ENCODE data around the gene HSD17B8. TPM values are rescaled to one million over a fixed set of nuclear protein-coding genes. Genes with fewer than 3 reads are reported as not detected.
A peak's percentile ranks its signal among the peaks of the same experiment; 100 is the strongest.

The HSD17B8 gene
- total RNA-seq, 2 donors from 2014 or later = 5.7 to 6.8 TPM

DNA sequence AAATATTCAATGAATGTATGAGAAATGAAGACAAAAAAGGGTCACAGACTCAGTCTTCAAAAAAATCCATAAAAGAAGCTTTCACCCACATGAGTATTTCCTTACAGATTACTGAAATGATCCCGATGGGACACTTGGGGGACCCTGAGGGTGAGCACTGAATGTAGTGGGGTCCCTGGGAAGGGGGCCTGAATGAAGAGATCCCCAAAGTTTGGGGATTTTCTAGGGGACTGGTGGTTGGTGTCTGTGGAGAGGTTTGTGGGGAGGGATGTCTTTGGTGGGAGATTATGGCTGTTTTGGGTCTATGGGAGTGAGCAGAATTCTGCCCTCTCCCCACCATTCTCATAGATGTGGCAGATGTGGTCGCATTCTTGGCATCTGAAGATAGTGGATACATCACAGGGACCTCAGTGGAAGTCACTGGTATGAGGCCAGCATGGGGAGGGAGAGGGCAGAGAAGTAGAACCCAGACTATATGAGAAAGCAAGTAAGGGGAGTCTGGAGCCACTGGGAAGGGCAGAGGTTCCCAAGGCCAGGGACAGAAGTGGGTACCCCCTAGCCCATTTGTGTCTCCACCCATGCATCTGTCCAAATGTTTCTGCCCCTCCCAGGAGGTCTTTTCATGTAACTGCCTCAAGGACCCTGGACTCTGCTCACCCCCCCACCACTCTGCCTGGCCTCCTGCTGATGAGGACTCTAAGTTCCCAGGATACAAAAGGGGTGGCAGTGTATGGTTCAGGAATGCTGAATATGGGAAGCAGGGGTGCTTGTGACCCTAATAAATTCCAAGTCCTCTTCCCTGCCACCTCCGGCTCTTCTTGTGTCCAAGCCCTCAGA, 1.8 kb downstream of the HSD17B8 start:
- Mint-ChIP-seq H3K4me3 (peak overlapping the region; percentile 82), H3K4me1 (peaks cover 30% of the 10 kb centered on the region), H3K27me3 (ENCODE audit: insufficient read depth) (peaks cover 23% of the 10 kb centered on the region), H3K9me3 (no peaks in the 10 kb centered on the region), H3K36me3 (ENCODE audit: low read depth) (peaks cover 41% of the 10 kb centered on the region), H3K27ac (peak overlapping the region; percentile 52)
- H3K36me3 ChIP-seq (ENCODE audit: control insufficient read depth, insufficient read depth, low read length) = peaks cover 43% of the 10 kb centered on the region
- H3K9me3 ChIP-seq (ENCODE audit: control insufficient read depth, low read length) = no peaks in the 10 kb centered on the region
- no peaks in the 10 kb centered on the region for H3K27me3 ChIP-seq (ENCODE audit: control insufficient read depth, insufficient read depth, low read length, poor library complexity, severe bottlenecking)
- peaks cover 11% of the 10 kb centered on the region for H3K4me1 ChIP-seq (ENCODE audit: control insufficient read depth, insufficient read depth, low read length)
- H3K27ac ChIP-seq (ENCODE audit: low read depth, low read length) = peak overlapping the region; percentile 89
- TF ChIP-seq, protein P1, sequence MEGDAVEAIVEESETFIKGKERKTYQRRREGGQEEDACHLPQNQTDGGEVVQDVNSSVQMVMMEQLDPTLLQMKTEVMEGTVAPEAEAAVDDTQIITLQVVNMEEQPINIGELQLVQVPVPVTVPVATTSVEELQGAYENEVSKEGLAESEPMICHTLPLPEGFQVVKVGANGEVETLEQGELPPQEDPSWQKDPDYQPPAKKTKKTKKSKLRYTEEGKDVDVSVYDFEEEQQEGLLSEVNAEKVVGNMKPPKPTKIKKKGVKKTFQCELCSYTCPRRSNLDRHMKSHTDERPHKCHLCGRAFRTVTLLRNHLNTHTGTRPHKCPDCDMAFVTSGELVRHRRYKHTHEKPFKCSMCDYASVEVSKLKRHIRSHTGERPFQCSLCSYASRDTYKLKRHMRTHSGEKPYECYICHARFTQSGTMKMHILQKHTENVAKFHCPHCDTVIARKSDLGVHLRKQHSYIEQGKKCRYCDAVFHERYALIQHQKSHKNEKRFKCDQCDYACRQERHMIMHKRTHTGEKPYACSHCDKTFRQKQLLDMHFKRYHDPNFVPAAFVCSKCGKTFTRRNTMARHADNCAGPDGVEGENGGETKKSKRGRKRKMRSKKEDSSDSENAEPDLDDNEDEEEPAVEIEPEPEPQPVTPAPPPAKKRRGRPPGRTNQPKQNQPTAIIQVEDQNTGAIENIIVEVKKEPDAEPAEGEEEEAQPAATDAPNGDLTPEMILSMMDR (conservative IDR thresholded peaks at IDR 0.05) = no peak
- H3K4me3 ChIP-seq (ENCODE audit: low read length) = no peak overlapping the region
- no peak overlapping the region for H3K9ac ChIP-seq (ENCODE audit: extremely low read depth, low read length, poor library complexity, severe bottlenecking)
- no peak for DNase-seq
- 88% methylated on average over 3 of the region's 3 CpGs; no CpG with 5 or more reads in 1 of the 2 experiments for WGBS, 2 experiments (ENCODE audit: insufficient coverage in 1 of 2, insufficient read length in 1 of 2)

DNA sequence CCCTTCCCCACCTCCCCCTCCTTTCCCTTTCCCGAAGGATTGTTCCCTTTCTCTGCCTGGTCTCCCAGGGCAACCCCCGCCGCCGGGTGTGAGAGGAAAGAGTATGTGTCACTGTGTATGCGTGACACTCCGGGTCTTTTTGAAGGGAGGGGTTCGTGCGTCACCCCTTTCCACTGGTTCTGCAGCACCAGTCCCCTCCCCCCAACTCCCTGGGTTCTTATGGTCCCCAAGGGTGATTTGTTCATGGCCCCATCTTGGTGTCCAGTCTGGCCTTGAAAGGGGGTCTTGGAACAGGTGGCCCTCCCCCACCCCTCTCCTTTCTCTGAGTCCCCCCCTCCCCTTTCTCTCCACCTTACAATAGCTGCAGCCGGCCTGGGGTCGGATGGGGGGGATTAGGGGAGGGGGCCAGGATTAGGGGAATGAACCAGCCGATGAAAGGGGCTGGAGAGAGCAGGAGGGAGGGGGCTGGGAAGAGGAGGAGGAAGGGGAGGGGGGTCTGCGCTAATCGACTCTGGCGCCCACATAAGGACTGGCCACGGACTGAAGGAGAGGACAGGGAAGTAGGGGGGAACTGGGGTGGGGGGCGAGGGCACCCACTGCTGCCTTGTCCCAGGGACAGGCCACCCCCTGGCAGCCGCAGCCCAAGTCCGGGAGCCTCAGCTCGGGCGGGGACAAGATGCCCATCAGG, 2.6 kb downstream of the HSD17B8 start:
- Histone ChIP-seq H3K36me3 (ENCODE audit: control insufficient read depth, insufficient read depth, low read length) (peaks cover 38% of the 10 kb centered on the region), H3K4me3 (ENCODE audit: low read length) (peak overlapping the region; percentile 92), H3K4me1 (ENCODE audit: control insufficient read depth, insufficient read depth, low read length) (peaks cover 8% of the 10 kb centered on the region), H3K9me3 (ENCODE audit: control insufficient read depth, low read length) (no peaks in the 10 kb centered on the region), H3K9ac (ENCODE audit: extremely low read depth, low read length, poor library complexity, severe bottlenecking) (no peak overlapping the region), H3K27me3 (ENCODE audit: control insufficient read depth, insufficient read depth, low read length, poor library complexity, severe bottlenecking) (peaks cover 3% of the 10 kb centered on the region), H3K27ac (ENCODE audit: low read depth, low read length) (peak overlapping the region; percentile 89)
- Mint-ChIP-seq H3K9me3 (no peaks in the 10 kb centered on the region), H3K4me1 (peaks cover 25% of the 10 kb centered on the region), H3K36me3 (ENCODE audit: low read depth) (peaks cover 36% of the 10 kb centered on the region), H3K27ac (no peak overlapping the region), H3K4me3 (peak overlapping the region; percentile 82), H3K27me3 (ENCODE audit: insufficient read depth) (peaks cover 28% of the 10 kb centered on the region)
- WGBS, 2 experiments (ENCODE audit: insufficient coverage in 1 of 2, insufficient read length in 1 of 2) = 9 to 17% methylated on average over 7 to 15 of the region's 20 CpGs
- TF ChIP-seq, protein P1 (conservative IDR thresholded peaks at IDR 0.05) = no peak
- peak; percentile 67 for DNase-seq

DNA sequence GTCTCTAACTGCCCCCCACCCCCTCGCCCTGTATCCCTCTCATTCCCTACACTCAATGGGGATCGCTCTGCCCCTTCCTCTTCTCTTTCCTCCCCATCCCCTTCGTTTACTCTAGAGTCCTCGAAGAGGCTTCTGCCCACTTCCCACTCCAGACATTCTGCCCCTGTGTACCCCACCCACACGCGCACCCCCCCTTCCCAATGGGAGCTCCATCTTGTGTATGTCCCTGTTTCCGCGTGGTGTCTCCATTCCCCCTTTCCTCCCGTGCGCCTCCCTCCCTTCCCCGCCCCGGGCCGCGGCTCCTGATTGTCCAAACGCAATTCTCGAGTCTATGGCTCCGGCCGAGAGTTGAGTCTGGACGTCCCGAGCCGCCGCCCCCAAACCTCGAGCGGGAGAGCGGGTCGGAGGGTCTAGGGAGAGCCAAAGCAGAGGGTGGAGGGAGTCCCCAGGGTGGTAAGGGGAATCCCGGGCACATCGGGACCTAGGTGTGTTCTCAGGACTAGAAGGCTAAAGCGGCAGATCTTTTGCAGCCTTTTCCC, 3.2 kb downstream of the HSD17B8 start:
- WGBS, 2 experiments (ENCODE audit: insufficient coverage in 1 of 2, insufficient read length in 1 of 2) = 2 to 10% methylated on average over 3 to 29 of the region's 29 CpGs
- peak overlapping the region; percentile 82 for H3K4me3 Mint-ChIP-seq
- peak overlapping the region; percentile 92 for H3K4me3 ChIP-seq (ENCODE audit: low read length)
- peaks cover 22% of the 10 kb centered on the region for H3K4me1 Mint-ChIP-seq
- H3K9me3 Mint-ChIP-seq = no peaks in the 10 kb centered on the region
- peaks cover 6% of the 10 kb centered on the region for H3K4me1 ChIP-seq (ENCODE audit: control insufficient read depth, insufficient read depth, low read length)
- H3K27me3 ChIP-seq (ENCODE audit: control insufficient read depth, insufficient read depth, low read length, poor library complexity, severe bottlenecking) = peaks cover 7% of the 10 kb centered on the region
- H3K27ac Mint-ChIP-seq = peak overlapping the region; percentile 95
- peaks cover 34% of the 10 kb centered on the region for H3K27me3 Mint-ChIP-seq (ENCODE audit: insufficient read depth)
- H3K36me3 ChIP-seq (ENCODE audit: control insufficient read depth, insufficient read depth, low read length) = peaks cover 32% of the 10 kb centered on the region
- DNase-seq = peak; percentile 78
- TF ChIP-seq, protein P1 (conservative IDR thresholded peaks at IDR 0.05) = no peak
- H3K9me3 ChIP-seq (ENCODE audit: control insufficient read depth, low read length) = no peaks in the 10 kb centered on the region
- H3K9ac ChIP-seq (ENCODE audit: extremely low read depth, low read length, poor library complexity, severe bottlenecking) = peak overlapping the region; percentile 92
- H3K36me3 Mint-ChIP-seq (ENCODE audit: low read depth) = peaks cover 32% of the 10 kb centered on the region
- H3K27ac ChIP-seq (ENCODE audit: low read depth, low read length) = peak overlapping the region; percentile 89
